Lower leg skin (tissue), 3 donors: Measurements from ENCODE around the gene FRAS1.

Experiments used
- CTCF ChIP-seq, 3 donors: fragments of 450-650 bp; IDR thresholded peaks; one replicate each; pipeline ENCODE4 v1.5.1; 2016; ENCODE audit warnings: antibody characterized with exemption in 3 of 3, mild to moderate bottlenecking in 3 of 3, moderate library complexity in 2 of 3
- POLR2A ChIP-seq, 2 donors: fragments of 450-650 bp; IDR thresholded peaks; one replicate each; pipeline ENCODE4 v1.6.1; 2016 to 2017; ENCODE audit warnings: antibody characterized with exemption in 2 of 2, mild to moderate bottlenecking in 1 of 2, moderate library complexity in 1 of 2

GRCh38 chr4:78464265-78464664 is 407.1 kb downstream of the FRAS1 start:
- TF ChIP-seq CTCF (IDR thresholded peaks at IDR 0.05) = no peak
- TF ChIP-seq POLR2A (IDR thresholded peaks at IDR 0.05) = no peak
